GM21576 (cell line): Measurements from ENCODE around the gene SYNC.

ENCODE experiments used
- ATAC-seq: cut with Tn5 transposase; IDR thresholded peaks from one replicate; pipeline ENCODE4 v1.9.1; 2021; ENCODE audit warnings: mild to moderate bottlenecking, moderate library complexity; ENCODE audit not compliant: unreplicated experiment

Gene SYNC

DNA sequence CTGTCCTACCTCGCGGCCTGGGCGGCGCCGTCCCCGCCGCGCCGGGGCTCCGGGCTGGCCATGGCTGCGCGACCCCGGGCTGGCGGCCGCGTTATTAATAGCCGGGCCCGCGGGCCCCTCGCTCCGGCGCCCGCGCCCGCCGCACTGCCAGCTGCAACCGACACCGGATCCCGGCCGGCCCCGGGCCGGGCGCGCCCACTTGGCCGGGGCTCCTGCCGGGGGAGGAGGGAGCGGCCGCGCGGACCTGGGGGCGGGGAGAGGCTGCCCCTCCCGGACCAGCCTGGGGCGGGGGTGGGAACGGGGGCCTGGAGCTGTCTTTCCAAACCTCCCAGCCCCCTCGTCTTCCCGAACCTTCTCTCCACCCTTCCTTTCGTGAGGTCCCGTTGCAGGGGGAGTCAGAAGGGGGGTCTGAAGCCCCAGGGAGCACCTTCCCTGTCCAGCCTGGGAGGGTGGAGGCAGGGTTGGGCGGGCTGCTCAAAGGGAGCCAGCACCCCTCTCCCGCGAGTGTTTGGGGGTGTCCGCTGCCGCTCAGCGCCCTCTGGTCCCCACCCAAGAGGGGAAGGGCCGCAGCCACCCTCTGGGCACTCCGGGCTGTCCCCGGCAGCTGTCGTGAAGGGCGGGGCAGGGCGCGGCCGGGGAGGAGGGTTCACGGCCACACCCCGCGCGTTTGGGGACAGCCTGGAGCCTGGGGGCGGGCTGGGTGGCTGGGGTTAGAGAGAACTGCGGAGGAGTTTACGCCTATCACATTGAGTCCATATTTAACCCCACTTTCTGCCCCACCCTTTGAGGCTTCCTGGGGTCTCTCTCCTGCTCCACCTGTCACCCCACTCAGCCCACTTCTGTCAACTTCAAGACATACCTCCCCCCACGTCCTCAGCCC, at the start of gene SYNC:
TSS of gene SYNC (minus strand) at position 172 of the 880 bp plus-strand sequence. CDS start at position 62, 110 bp downstream.
- ATAC-seq = no peak

GRCh38 chr1:32749771-32750170, 47.2 kb upstream of the SYNC start:
- no peak for ATAC-seq

- no peak for ATAC-seq
Measured at GRCh38 chr1:32749332-32749731, 46.8 kb upstream of the SYNC start.

GRCh38 chr1:32748926-32749325, 46.4 kb upstream of the SYNC start:
- ATAC-seq = no peak

DNA sequence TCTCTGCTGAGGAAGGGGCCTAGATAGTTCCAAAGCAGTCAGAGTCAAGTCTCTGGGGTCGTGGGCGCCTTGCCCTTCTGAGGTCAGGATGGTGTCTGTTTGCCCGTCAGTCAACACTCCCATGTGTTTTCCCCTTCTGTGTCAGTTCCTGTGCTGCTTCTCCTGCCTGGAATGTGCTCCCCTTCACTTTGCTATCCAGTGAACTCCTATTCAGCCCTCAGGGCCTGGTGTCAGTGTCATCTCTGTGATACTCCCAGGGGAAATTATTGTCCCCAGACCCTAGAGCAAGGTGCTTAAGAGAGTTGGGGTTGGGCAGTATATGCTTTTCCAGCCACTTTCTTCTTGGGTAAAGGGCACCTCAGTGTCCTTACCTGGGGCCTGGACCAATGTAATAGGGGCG, 45.8 kb upstream of the SYNC start:
- ATAC-seq = no peak

- no peak for ATAC-seq
Measured at GRCh38 chr1:32746130-32746529, 43.6 kb upstream of the SYNC start.

GRCh38 chr1:32744071-32744425, 41.5 kb upstream of the SYNC start:
- ATAC-seq = no peak

GRCh38 chr1:32743380-32744070, 41.0 kb upstream of the SYNC start:
- ATAC-seq = no peak

GRCh38 chr1:32742956-32743355, 40.4 kb upstream of the SYNC start:
- no peak for ATAC-seq

DNA sequence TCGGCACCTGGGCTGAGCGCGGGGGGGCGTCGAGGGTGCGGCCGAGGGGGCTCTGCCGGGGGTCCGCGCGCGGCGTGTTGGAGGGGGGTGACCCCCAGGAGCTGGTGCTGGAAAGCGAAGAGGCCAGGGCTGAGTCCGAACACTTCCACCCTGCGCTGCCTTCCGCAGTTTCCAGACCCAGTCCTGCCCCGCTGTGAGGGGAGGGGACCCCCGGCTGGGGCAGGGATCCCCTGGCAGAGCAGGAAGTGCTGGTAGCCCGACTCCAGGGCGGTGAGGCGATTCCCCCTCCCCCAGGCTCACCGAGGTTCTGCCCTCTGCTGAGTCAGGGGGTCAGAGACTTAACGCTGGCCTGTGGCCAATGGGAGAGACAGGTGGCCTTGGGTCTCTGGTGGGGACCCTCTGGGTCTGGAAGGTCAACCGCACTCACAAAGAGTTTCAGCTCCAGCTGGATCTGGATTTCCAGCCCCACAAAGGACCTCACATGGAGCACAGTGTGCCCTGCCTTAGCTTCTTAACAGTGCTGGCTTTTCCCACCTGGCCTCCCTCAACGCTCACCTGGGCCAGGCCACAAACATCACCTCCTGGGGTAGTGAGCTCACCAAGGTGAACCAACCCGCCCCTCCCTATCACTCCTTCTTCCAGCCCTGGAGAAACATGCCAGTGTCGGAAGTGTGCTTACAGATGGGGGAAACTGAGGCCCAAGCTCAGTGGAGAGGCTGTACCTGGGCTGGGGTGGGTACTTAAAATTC, 39.8 kb upstream of the SYNC start:
- ATAC-seq = no peak

GRCh38 chr1:32741413-32742198, 39.0 kb upstream of the SYNC start:
- no peak for ATAC-seq

GRCh38 chr1:32741059-32741412, 38.5 kb upstream of the SYNC start:
- ATAC-seq = no peak

GRCh38 chr1:32736812-32737791, 34.5 kb upstream of the SYNC start:
- ATAC-seq = no peak

DNA sequence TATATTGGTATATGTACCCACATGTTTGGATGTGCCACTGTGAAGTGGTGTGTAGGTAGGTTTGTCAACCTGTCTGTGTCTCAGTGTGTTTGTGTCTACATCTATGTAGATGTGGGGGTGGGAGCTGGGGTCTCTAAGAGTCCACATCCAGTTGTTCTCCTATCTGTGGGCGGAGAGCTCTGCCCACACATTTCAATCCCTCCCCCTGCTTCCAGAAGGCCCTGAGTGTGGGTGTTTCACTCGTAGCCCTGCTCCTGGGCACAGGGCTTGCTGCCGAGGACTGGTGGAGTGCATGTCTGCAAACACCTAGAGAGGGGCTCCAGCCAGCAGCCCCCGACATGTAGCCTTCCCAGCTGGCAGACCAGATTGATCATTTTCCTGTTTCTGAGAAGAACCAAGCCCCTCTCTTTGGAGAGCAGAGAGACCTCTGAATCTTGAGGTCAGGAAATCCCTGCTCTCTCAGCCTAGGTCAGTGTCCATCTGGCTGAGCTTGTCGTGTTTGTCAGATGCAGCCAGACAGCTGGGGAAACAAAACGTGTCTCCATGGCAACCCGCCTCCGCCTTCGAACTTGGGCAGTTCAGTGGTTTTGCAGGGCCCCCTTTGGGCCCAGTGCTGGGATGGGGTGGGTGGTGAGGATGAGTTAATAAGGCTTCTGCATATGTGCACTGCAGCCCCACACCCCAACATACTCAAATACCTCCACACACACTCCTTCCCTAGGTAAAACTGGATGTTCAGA, 31.2 kb upstream of the SYNC start:
- ATAC-seq = no peak

- no peak for ATAC-seq
Measured at GRCh38 chr1:32729254-32730046, 26.9 kb upstream of the SYNC start.

GRCh38 chr1:32728413-32729077, 26.0 kb upstream of the SYNC start:
- no peak for ATAC-seq

DNA sequence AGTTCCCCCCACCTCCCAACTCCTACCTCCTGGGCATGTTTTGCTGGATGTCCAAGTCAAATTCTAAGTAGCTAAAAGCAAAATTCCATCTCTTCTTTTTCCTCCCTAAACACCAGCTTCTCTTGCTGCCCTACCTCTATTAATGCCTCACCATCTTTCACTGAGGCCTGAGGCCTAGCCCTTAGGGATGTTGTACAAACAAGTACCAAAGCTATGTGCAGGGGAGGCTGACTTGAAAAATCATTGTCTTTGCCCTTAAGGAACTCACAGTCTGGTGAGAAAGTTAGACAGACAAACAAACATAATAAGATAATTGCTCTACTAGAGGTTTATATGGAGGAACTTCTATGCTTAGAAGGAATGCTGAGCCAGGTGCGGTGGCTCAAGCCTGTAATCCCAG, 25.3 kb upstream of the SYNC start:
- no peak for ATAC-seq

DNA sequence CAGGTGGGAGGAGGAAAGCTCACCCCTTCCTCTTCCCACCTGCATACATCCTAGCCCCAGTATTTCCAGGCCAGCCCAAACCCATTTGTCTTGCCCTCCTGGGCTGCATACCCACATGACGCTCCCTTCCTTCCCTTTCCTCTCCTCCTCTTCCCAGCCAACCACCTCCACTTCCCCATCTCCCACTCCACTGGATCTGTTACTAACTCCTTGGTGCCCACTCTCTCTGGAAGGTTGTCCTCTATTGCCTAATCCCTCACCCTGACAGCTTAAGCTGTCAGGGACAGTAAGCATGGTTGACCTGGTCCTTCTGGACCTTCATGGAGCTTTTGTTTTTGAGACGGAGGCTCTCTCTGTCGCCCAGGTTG, 23.0 kb upstream of the SYNC start:
- ATAC-seq = no peak
